SIG-M5 (cell line): ENCODE measurements around the gene SINHCAF.
"Not testable (repeated sequence)": the region's sequence is repeated elsewhere in the genome, so short reads cannot be mapped to it uniquely, and the experiment has no call there.

ENCODE experiments used
- DNase-seq: peaks from one replicate; lab custom pipeline; 2025; lab: John Stamatoyannopoulos, UW

SINHCAF gene

DNA sequence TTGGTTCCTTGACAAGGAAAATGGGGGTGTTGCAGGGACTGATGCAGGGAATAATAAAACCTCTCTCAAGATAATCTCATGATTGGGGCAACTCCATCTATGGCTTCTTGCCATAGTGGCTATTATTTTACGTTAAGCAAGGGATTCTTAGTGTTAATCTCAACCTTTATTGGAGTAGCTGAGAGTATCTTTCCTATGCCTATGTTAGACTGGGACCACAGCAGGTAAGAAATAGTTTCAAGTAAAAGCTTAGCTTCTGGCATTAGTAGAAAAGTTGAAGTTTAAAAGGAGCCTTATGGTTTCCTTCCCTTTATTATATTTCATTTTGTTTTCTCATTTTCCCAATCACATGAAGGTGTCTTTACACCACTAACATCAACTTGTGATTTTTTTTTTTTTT lies 16.7 kb downstream of the SINHCAF start:
- no peak for DNase-seq

GRCh38 chr12:31308116-31308515 lies 17.8 kb downstream of the SINHCAF start:
- no peak for DNase-seq

DNA sequence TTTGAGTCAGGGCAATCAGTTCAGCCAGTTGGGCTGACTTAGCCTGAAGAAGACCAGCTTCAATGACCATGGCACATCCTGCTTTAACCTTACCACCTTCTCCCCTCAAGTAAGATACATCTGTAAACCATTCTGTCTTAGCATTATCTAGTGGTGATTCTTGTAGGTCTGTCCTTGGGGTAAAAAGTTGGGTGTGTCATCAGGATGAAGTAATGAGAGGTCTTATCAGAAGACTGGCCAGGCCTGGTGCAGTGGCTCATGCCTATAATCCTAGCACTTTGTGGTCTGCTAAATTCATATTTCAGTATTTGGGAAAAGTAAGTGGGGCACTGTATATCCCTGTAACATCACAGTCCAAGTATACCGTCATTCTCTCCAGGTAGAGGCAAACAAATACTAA lies 19.1 kb downstream of the SINHCAF start:
- DNase-seq, result no peak

DNA sequence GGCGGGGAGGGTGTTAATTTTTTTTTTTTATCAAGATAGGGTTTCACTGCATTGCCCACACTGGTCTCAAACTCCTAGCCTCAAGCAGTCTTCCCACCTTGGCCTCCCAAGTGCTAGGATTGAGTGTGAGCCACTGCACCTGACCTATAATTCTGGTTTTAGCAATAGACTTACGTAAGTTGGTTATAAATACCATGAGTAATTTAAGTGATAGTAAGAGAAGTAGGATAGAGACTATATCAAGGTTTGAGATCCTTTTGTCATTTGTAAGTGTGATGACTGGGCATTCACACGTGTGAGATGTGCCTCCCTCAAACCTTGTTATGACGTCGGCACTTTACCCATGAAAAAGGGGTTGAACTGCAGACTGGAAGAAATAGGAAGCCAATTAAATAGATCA lies 22.5 kb downstream of the SINHCAF start:
- no peak for DNase-seq

DNA sequence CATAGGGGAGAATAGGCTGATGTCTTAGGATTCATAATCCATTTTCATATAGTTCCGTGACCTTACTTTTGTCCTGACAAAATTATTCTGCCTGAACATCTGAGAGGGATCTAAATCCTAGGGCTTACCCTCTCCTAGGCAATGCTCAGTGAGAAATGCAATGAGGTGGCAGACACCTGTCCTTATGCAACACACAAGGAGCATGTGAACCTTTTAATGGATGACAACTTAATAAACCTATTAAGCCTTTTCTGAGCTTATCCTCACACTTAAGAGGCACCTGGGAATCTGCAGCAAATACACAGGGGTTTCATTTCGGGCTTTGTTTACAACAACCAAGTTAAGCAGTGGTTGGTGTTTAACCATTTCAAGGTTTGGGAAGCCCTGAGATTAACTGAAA lies 24.6 kb downstream of the SINHCAF start:
- DNase-seq, result no peak

DNA sequence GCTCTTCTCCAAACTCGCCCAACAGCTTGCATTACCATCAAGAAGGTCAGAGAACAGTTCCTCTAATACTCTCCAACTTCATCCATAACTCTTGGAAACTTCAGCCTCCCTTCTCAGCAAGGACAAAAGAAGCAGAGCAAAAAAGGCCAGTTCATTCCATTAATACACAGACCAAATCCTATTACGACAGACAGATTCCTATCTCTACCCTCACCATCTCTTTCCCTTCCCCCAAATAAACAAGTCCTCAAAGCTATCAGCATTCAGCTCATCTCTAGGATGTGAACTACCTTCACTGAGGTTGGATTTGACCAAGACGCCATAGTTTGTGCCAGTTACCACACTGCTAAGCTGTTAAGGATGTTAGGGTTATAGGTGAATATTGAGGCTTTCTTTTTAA lies 25.2 kb downstream of the SINHCAF start:
- no peak for DNase-seq

DNA sequence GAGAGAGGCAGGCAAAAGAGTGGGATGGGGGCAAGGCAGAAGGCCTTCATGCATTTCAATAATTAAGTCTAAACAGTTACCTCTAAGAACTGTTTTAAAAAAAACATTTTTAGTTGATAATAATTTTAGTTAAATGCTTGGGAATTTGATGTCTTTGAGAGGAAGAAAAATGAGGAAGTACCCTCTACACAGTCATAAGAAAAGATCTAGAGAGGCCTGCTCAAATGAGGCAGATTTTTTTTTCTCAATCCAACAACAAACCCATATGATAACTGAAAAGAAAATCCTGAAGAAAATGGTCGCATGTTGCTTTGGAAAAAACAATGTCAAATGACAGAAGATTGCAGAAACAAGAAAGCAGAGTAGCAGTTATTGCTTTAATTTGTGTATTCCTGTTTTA lies 25.6 kb downstream of the SINHCAF start:
- no peak for DNase-seq

DNA sequence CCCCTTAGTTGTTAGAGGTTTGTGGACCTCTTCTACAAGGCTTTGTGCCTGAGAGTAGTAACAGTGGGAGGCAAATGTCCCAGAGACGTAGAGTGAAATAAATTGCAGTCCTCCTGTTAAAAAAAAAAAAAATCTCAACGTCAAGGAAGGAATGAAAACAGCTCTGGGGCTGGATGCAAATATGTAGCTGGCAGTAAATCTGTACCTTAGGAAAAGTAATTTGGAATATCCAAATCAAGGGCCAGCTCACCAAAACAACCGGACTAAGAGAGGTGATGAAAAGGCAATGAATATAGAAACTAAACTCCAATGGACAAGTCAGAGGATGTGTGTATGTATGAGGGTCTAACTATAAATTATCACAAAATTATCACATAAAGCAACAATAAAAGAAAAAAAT lies 27.0 kb downstream of the SINHCAF start:
- DNase-seq, result no peak

DNA sequence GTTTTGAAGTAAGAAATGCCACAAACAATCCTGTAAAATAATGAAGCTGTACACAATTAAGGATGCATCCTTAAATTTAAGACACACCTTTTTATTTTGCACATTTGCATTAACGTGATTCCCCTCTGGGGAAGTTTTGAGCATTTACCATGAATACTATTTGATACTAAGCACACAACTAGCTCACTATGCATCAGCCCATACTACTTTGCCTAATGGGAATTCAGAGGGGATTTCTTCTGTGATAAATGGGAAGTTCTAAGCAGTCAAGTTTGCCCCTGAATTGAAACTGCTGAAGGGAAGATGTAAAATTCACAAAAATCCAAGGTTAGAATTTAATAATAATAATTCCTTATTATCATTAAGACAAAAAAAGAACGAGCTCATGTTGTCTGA lies 27.4 kb downstream of the SINHCAF start:
- no peak for DNase-seq

DNA sequence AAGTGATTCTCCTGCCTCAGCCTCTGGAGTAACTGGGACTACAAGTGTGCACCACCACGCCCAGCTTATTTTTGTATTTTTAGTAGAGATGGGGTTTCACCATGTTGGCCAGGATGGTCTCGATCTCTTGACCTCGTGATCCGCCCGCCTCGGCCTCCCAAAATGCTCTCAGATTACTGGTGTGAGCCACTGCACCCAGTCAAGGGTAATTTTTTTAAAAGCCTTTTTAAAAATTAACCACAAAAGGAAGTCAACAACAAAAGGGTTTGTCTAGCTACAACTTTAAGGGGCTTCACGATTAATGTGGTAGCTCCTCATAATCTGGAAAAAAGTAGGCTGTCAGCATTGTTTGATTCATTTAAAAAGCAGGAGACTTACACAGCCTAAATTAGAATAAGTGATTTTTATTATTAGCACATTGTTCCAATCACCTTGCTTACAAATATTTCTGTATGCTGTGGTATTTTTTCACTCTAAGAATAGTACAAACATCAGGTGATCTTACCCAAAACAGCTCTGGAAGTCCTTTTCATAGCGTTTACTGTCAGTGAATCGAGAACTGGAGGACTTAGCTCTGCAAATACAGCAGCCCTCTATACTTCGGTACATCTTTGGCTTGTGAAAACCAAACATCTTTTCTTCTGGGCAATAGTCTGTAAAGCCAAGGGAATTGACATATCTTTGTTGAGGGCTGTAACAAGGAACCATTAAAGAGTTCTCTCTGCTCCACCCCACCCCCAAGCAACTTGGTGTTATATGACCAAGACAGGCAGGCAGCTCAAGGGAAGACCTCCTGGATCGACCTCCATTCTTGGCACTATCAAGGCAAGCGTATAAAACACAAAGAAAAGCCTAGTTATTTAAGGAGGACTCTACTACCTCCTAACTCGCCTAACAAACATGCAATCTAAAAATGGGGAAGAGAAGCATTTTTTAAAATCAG lies 28.1 kb downstream of the SINHCAF start:
- no peak for DNase-seq

- DNase-seq, result no peak
These were observed 36.5 kb downstream of the SINHCAF start for GRCh38 chr12:31289441-31289840.

DNA sequence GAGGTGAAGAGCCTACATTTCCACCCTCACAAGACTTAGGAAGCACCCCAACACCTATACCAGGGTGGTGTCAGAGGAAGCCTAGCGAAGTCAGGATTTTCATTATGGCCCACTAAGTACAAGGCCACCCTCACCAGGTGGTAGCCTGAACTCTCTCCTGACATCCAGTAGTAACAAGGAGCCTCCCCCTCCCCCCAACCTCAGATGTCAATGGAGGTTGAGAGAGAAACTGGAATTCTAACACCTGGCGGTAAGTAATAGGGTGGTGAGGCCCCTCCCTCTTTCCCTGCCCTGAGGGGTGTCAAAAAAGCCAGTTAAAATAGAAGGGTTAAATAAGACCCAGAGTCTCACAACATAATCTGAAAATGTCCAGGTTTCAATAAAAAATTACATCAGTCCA lies 37.6 kb downstream of the SINHCAF start:
- no peak for DNase-seq

DNA sequence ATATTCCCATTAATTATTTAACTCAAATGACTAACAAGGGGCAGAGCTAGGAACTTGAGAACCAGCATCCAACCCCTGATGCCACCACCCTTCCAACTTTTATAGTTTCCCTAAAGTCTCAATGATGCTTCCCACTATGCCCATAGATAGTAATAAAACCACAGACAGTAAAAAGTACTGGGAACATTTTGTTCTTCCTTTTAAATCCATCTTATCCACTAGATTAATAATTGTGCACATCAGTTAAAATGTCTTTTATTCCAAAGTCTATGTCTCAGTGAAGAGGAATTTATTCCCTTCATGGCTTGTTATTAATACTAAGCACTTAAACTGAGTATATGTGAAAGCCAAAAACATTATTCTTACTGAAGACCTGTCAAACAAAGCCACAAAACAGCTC lies 45.8 kb downstream of the SINHCAF start:
- DNase-seq, result no peak

DNA sequence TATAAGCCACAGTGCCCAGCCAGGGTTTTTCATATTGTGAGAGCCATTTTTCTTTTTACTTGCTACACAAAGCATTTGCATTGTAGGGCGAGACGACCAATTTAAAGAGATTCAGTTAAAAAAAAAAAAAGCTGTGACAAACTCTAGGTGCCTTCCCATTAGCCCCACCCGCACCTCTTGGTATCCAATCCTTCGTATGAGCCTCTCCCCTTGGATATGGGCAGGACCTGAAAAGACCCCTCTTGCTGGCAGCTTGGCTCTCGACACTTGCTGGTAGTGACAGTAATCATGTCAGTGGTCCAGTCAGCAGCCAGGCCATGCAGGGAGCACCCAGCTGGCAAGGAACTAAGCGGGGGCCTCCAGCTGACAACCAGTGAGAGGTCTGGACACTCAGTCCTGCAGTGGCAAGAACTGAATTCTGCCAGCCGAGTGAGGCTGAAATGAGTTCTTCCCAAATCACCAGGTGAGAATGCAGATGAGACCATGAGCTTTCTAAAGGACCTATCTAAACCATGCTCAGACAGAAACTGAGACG lies 46.5 kb downstream of the SINHCAF start:
- no peak for DNase-seq

GRCh38 chr12:31278832-31279231 lies 47.1 kb downstream of the SINHCAF start:
- DNase-seq, result no peak

DNA sequence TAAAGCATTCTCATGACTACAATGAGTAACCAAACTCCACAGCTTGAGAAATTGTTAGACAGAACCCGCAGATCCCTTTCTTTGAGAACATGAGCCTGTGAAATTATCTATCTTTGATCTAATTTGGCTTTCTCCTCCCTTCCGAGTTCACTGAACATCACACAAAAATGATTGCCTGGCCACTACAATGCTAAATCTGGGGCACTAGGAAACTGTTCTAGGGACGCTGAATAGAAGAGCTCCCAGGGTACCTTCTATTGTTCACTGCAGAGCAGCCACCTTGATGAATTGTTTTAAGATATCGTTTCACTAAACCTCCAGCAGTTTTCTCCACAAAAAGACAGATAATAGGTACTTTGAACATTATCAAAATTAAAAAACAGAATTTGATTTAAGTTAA lies 47.5 kb downstream of the SINHCAF start:
- no peak for DNase-seq

DNA sequence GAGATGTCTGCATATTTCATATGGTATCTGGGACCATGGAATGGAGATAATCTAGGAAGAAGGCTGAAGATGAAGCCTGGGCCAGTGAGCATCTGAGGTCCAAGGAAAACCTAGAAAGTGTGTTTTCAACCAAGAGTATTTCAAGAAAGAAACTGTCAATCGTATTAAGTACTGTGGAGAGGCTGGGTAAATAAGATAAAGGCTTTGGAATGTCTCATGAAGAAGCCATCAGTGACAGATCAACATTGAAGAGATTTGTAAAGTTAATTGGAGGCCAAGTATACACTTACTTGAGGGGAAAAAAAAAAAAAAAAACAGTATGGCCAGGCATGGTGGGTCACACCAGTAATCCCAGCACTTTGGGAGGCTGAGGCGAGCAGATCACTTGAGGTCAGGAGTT lies 48.9 kb downstream of the SINHCAF start:
- no peak for DNase-seq

DNA sequence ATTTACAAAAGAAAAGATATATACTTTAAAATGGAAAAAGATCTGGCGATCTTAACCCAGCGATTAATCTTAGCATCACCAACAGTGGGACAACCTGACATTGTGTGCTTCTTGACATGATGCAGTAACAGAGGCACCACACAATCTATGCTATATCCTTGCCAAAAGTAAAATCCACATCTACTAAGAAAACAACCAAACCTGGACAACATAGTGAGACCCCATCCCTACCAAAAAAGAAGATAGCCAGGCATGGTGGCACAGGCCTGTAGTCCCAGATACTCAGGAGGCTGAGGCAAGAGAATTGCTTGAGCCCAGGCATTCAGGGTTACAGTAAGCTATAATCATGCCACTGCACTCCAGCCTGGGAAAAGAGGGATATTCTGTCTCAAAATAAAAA lies 50.5 kb downstream of the SINHCAF start:
- no peak for DNase-seq

GRCh38 chr12:31274520-31275300 lies 51.2 kb downstream of the SINHCAF start:
- no peak for DNase-seq

DNA sequence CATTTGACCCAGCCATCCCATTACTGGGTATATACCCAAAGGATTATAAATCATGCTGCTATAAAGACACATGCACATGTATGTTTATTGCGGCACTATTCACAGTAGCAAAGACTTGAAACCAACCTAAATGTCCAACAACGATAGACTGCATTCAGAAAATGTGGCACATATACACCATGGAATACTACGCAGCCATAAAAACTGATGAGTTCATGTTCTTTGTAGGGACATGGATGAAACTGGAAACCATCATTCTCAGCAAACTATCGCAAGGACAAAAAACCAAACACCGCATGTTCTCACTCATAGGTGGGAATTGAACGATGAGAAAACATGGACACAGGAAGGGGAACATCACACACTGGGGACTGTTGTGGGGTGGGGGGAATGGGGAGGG lies 52.2 kb downstream of the SINHCAF start:
- not testable (repeated sequence) for DNase-seq

GRCh38 chr12:31272607-31273225 lies 53.2 kb downstream of the SINHCAF start:
- DNase-seq, result no peak

DNA sequence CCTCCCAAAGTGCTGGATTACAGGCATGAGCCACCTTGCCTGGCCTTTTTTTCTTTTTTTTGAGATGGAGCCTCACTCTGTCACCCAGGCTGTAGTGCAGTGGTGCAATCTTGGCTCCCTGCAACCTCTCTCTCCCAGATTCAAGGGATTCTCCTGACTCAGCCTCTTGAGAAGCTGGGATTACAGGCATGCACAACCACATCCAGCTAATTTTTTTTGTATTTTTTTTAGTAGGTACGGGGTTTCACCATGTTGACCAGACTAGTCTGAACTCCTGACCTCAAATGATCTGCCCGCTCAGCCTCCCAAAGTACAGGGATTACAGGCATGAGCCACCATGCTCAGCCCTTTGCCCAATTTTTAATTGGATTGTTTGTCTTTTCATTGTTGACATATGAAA lies 58.0 kb downstream of the SINHCAF start:
- DNase-seq, result no peak

- no peak for DNase-seq
These were observed 60.2 kb downstream of the SINHCAF start for GRCh38 chr12:31265722-31266121.
